HG02623 (cell line): Measurements from ENCODE around the gene ONECUT2.
"Not testable (repeated sequence)": the region's sequence is repeated elsewhere in the genome, so short reads cannot be mapped to it uniquely, and the experiment has no call there.

Experiments
- ATAC-seq: cut with Tn5 transposase; IDR thresholded peaks from one replicate; pipeline ENCODE4 v1.9.1; 2021; ENCODE audit warnings: moderate library complexity; ENCODE audit not compliant: unreplicated experiment

ONECUT2 gene

GRCh38 chr18:57434536-57435494 is at the start of gene ONECUT2:
Gene ONECUT2, plus strand, starts transcription at chr18:57435374. Its CDS starts 343 bp downstream, at chr18:57435717.
- peak; percentile 66 for ATAC-seq

- no peak for ATAC-seq
Observed at GRCh38 chr18:57389271-57389670, 45.9 kb upstream of the ONECUT2 start.

- ATAC-seq: no peak
Observed at GRCh38 chr18:57390044-57390443, 45.1 kb upstream of the ONECUT2 start.

GRCh38 chr18:57394749-57395148 is 40.4 kb upstream of the ONECUT2 start:
- ATAC-seq: not testable (repeated sequence)

- ATAC-seq: not testable (repeated sequence)
Observed at GRCh38 chr18:57396831-57397230, 38.3 kb upstream of the ONECUT2 start.

- no peak for ATAC-seq
Observed at GRCh38 chr18:57397440-57398132, 37.6 kb upstream of the ONECUT2 start.

- ATAC-seq: no peak
Observed at GRCh38 chr18:57404345-57404744, 30.8 kb upstream of the ONECUT2 start.

GRCh38 chr18:57409650-57410049 is 25.5 kb upstream of the ONECUT2 start:
- ATAC-seq: no peak

- no peak for ATAC-seq
Observed at GRCh38 chr18:57410749-57411148, 24.4 kb upstream of the ONECUT2 start.

GRCh38 chr18:57416542-57416941 is 18.6 kb upstream of the ONECUT2 start:
- no peak for ATAC-seq

GRCh38 chr18:57422313-57422872 is 12.8 kb upstream of the ONECUT2 start:
- ATAC-seq: no peak

GRCh38 chr18:57423821-57424220 is 11.4 kb upstream of the ONECUT2 start:
- no peak for ATAC-seq

- ATAC-seq: no peak
Observed at GRCh38 chr18:57425096-57425495, 10.1 kb upstream of the ONECUT2 start.

GRCh38 chr18:57426187-57426586 is 9.0 kb upstream of the ONECUT2 start:
- no peak for ATAC-seq

- no peak for ATAC-seq
Observed at GRCh38 chr18:57427429-57428201, 7.6 kb upstream of the ONECUT2 start.

GRCh38 chr18:57428221-57429150 is 6.7 kb upstream of the ONECUT2 start:
- no peak for ATAC-seq

GRCh38 chr18:57429167-57430078 is 5.8 kb upstream of the ONECUT2 start:
- ATAC-seq: no peak

GRCh38 chr18:57430079-57431001 is 4.8 kb upstream of the ONECUT2 start:
- ATAC-seq: no peak
